SK-N-SH (cell line): ENCODE measurements around the gene CARTPT. TPM values are rescaled to one million over a fixed set of nuclear protein-coding genes. Genes with fewer than 3 reads are reported as not detected.

Source experiments
- CTCF ChIA-PET: fragments of 300-600, 350-600 bp; formaldehyde crosslinking; extraction: SDS; loops from one replicate; lab custom pipeline; 2021; lab: Yijun Ruan, JAX
- POLR2A ChIA-PET: fragments of 350-600 bp; sonication (Branson Sonifier 250); formaldehyde crosslinking; extraction: SDS; loops from one replicate; lab custom pipeline; 2020; ENCODE audit warnings: antibody characterized with exemption, inconsistent platforms; lab: Yijun Ruan, JAX
- DNase-seq: peaks from one replicate; pipeline ENCODE4 v3.0.0; 2012
- H2AFZ ChIP-seq: fragments of 200-600 bp; sonication (generic); 2 replicates; pipeline ENCODE4 v1.8.1; 2016; ENCODE audit warnings: antibody characterized with exemption, mild to moderate bottlenecking, low read depth
- H3F3A ChIP-seq: fragments of 200-600 bp; sonication (generic); replicated peaks from 2 replicates; pipeline ENCODE3; 2016; ENCODE audit warnings: antibody characterized with exemption, mild to moderate bottlenecking; ENCODE audit not compliant: insufficient read depth
- H3K27ac ChIP-seq, 2 experiments: fragments of 200-500 bp in 1 of 2; fragments of 200-600 bp in 1 of 2; sonication (Bioruptor generic) in 1 of 2; sonication (generic), shearing (Covaris generic) in 1 of 2; 2 replicates each; pipeline versions ENCODE4 v1.5.1 to v1.6.1; 2014 to 2016; ENCODE audit warnings: low read depth in 2 of 2, inconsistent platforms in 1 of 2, low read length in 1 of 2, mild to moderate bottlenecking in 1 of 2, mixed read lengths in 1 of 2
- H3K27me3 ChIP-seq: fragments of 200-600 bp; sonication (generic), shearing (Covaris generic); 2 replicates; pipeline ENCODE4 v1.6.1; 2016; ENCODE audit warnings: mixed run types; ENCODE audit not compliant: insufficient read depth
- H3K36me3 ChIP-seq, 2 experiments: fragments of 200-500 bp in 1 of 2; fragments of 200-600 bp in 1 of 2; sonication (Bioruptor generic) in 1 of 2; sonication (generic) in 1 of 2; replicated peaks in 1 of 2; 2 replicates each; pipeline versions ENCODE3 to v1.5.1; 2014 to 2016; ENCODE audit warnings: low read length in 1 of 2, mild to moderate bottlenecking in 1 of 2; ENCODE audit not compliant: insufficient read depth in 2 of 2, control insufficient read depth in 1 of 2
- H3K4me1 ChIP-seq, 2 experiments: fragments of 200-500 bp in 1 of 2; fragments of 200-600 bp in 1 of 2; sonication (Bioruptor generic) in 1 of 2; sonication (generic), shearing (Covaris generic) in 1 of 2; 2 replicates each; pipeline versions ENCODE4 v1.5.1 to v1.6.1; 2014 to 2016; ENCODE audit warnings: low read depth in 1 of 2, low read length in 1 of 2, mixed run types in 1 of 2; ENCODE audit not compliant: insufficient read depth in 2 of 2, control insufficient read depth in 1 of 2
- H3K4me2 ChIP-seq: fragments of 200-600 bp; sonication (generic), shearing (Covaris generic); 2 replicates; pipeline ENCODE4 v1.6.1; 2017; ENCODE audit warnings: mixed run types
- H3K4me3 ChIP-seq, 2 experiments: fragments of 200-500 bp in 1 of 2; fragments of 200-600 bp in 1 of 2; sonication (Bioruptor generic) in 1 of 2; sonication (generic), shearing (Covaris generic) in 1 of 2; 2 replicates each; pipeline versions ENCODE4 v1.5.1 to v1.8.1; 2014 to 2016; ENCODE audit warnings: low read depth in 2 of 2, inconsistent platforms in 1 of 2, low read length in 1 of 2, mild to moderate bottlenecking in 1 of 2, mixed read lengths in 1 of 2, moderate library complexity in 1 of 2
- H3K79me2 ChIP-seq: fragments of 200-600 bp; sonication (generic); 2 replicates; pipeline ENCODE4 v1.8.1; 2017; ENCODE audit warnings: mild to moderate bottlenecking; ENCODE audit not compliant: insufficient read depth
- H3K9ac ChIP-seq: fragments of 200-600 bp; sonication (generic); 2 replicates; pipeline ENCODE4 v1.6.1; 2017; ENCODE audit warnings: mixed run types
- H3K9me2 ChIP-seq: fragments of 200-600 bp; sonication (generic); 2 replicates; pipeline ENCODE4 v1.6.1; 2017; ENCODE audit warnings: mixed run types
- H3K9me3 ChIP-seq: fragments of 200-600 bp; sonication (generic); 2 replicates; pipeline ENCODE4 v1.6.1; 2017; ENCODE audit warnings: mixed run types, mild to moderate bottlenecking, moderate library complexity
- H4K20me1 ChIP-seq: fragments of 200-600 bp; sonication (generic); 2 replicates; pipeline ENCODE4 v1.6.1; 2017; ENCODE audit warnings: mild to moderate bottlenecking, mixed run types; ENCODE audit not compliant: insufficient read depth
- CTCF ChIP-seq: fragments of 200-600 bp; sonication (generic); IDR thresholded peaks from 2 replicates; pipeline ENCODE4 v1.6.1; 2017; ENCODE audit warnings: antibody characterized with exemption, mild to moderate bottlenecking, moderate library complexity
- MXI1 ChIP-seq: IDR thresholded peaks from 2 replicates; pipeline ENCODE4 v1.6.1; 2012; ENCODE audit warnings: mild to moderate bottlenecking, low read depth, low read length, improper control_type of control experiment
- NFIC ChIP-seq: IDR thresholded peaks from 2 replicates; pipeline ENCODE4 v1.4.0; 2012; ENCODE audit warnings: borderline replicate concordance
- NRF1 ChIP-seq: IDR thresholded peaks from 2 replicates; pipeline ENCODE4 v1.6.1; 2012; ENCODE audit warnings: low read depth, mild to moderate bottlenecking, low read length
- POLR2AphosphoS5 ChIP-seq: IDR thresholded peaks from 2 replicates; pipeline ENCODE4 v1.6.1; 2012; ENCODE audit warnings: low read depth, low read length
- RAD21 ChIP-seq: IDR thresholded peaks from 2 replicates; pipeline ENCODE4 v1.6.1; 2012; ENCODE audit warnings: mild to moderate bottlenecking, low read length
- RCOR1 ChIP-seq: fragments of 150-350 bp; IDR thresholded peaks from 2 replicates; pipeline ENCODE4 v1.6.1; 2017; ENCODE audit warnings: antibody characterized with exemption, low read length
- REST ChIP-seq: IDR thresholded peaks from 2 replicates; pipeline ENCODE4 v1.6.1; 2012; ENCODE audit warnings: mild to moderate bottlenecking, low read depth, low read length, moderate library complexity
- RFX5 ChIP-seq: IDR thresholded peaks from 2 replicates; pipeline ENCODE4 v1.6.1; 2012; ENCODE audit warnings: mild to moderate bottlenecking, improper control_type of control experiment, low read length
- SMC3 ChIP-seq: IDR thresholded peaks from 2 replicates; pipeline ENCODE4 v1.6.1; 2012; ENCODE audit warnings: low read depth, low read length, improper control_type of control experiment
- USF1 ChIP-seq: IDR thresholded peaks from 2 replicates; pipeline ENCODE4 v1.4.0; 2012; ENCODE audit warnings: low read depth, borderline replicate concordance
- USF2 ChIP-seq: fragments of 150-350 bp; IDR thresholded peaks from 2 replicates; pipeline ENCODE4 v1.6.1; 2017; ENCODE audit warnings: antibody characterized with exemption, low read length, low read depth, borderline replicate concordance
- YY1 ChIP-seq: IDR thresholded peaks from 2 replicates; pipeline ENCODE4 v1.4.0; 2012; ENCODE audit warnings: low read depth, mild to moderate bottlenecking
- WGBS: methylation state at CpG from one replicate; pipeline ENCODE4 v1.1.6; 2017; ENCODE audit warnings: low lambda C conversion rate; 5-methylcytosine and 5-hydroxymethylcytosine counted together
- polyA plus RNA-seq, 3 experiments: library from polyadenylated mRNA; depleted of rRNA; stranded (reverse); fragments of >200 nt; gene quantifications; 2 replicates each; pipeline ENCODE4 v1.2.3, GENCODE V29; 2012

The CARTPT gene
- polyA plus RNA-seq, 1 of the 3 experiments (the other 2 are of a cell fraction): not detected

GRCh38 chr5:71757590-71758543, 38.8 kb downstream of the CARTPT start:
- no peaks in the 10 kb centered on the region for H3K27me3 ChIP-seq
- H4K20me1 ChIP-seq: no peaks in the 10 kb centered on the region
- DNase-seq: peak; percentile 59
- H3K4me3 ChIP-seq: no peak overlapping the region
- no peaks in the 10 kb centered on the region for H3F3A ChIP-seq
- no peaks in the 10 kb centered on the region for H3K36me3 ChIP-seq
- H3K79me2 ChIP-seq: no peaks in the 10 kb centered on the region
- H3K9me3 ChIP-seq: no peaks in the 10 kb centered on the region
- WGBS: 29% methylated on average over 14 of the region's 14 CpGs
- no peak overlapping the region for H2AFZ ChIP-seq
- no peaks in the 10 kb centered on the region for H3K9me2 ChIP-seq
- peaks cover 0 to 5% of the 10 kb centered on the region in 2 experiments; a peak in 1 of 4 replicates for H3K4me1 ChIP-seq
- CTCF ChIA-PET: interaction anchor here (0.5 to 5.8 kb wide), 59 partner anchors 10 to 1212 kb away, joined by 3 to 82 read pairs (median 4); partner anchors contain the start of genes BDP1, CARTPT and MCCC2
- no peak overlapping the region for H3K4me2 ChIP-seq
- POLR2A ChIA-PET: no interaction called here
- no peak for TF ChIP-seq USF1
- no peak for TF ChIP-seq POLR2AphosphoS5
- TF ChIP-seq YY1: no peak
- no peak for TF ChIP-seq RCOR1
- peak; percentile 48; the same call in 1 of the 2 replicates for TF ChIP-seq RFX5
- peak; percentile 98 for TF ChIP-seq RAD21
- TF ChIP-seq NFIC: no peak
- 0 out of 2 replicates have a peak, but pooled peaks have one; percentile 13 for TF ChIP-seq MXI1
- TF ChIP-seq NRF1: no peak
- TF ChIP-seq CTCF: peak; percentile 83
- TF ChIP-seq USF2: no peak
- TF ChIP-seq SMC3: peak; percentile 78
- no peak for TF ChIP-seq REST
- no peak overlapping the region for H3K27ac ChIP-seq
- H3K9ac ChIP-seq: no peak overlapping the region
